HEK293 (cell line): Measurements from ENCODE around the gene NUAK1.

ENCODE experiments used
- CTCF ChIA-PET: fragments of 350-600 bp; formaldehyde crosslinking; extraction: SDS; loops from one replicate; lab custom pipeline; 2021; ENCODE audit warnings: antibody characterized with exemption; lab: Yijun Ruan, JAX
- POLR2A ChIA-PET: fragments of 300-600 bp; formaldehyde crosslinking; extraction: SDS; loops from one replicate; lab custom pipeline; 2020; ENCODE audit warnings: antibody characterized with exemption, inconsistent platforms; lab: Yijun Ruan, JAX
- H3K27ac ChIP-seq: fragments of 200-500 bp; sonication (Bioruptor generic); 2 replicates; pipeline ENCODE4 v1.5.1; 2014; ENCODE audit warnings: low read depth, low read length, control low read depth, inconsistent platforms; ENCODE audit errors: extremely low read depth
- H3K36me3 ChIP-seq, 2 experiments: fragments of 200-500 bp in 1 of 2; sonication (Bioruptor generic) in 1 of 2; 1 replicate in 1 of 2; 2 replicates in 1 of 2; pipeline ENCODE4 v1.5.1; 2014 to 2017; ENCODE audit warnings: inconsistent platforms in 2 of 2, low read length in 2 of 2; ENCODE audit not compliant: control insufficient read depth in 2 of 2, insufficient read depth in 1 of 2
- H3K4me1 ChIP-seq: fragments of 200-500 bp; sonication (Bioruptor generic); 2 replicates; pipeline ENCODE4 v1.5.1; 2014; ENCODE audit warnings: mild to moderate bottlenecking, low read length, inconsistent platforms; ENCODE audit not compliant: control insufficient read depth, insufficient read depth
- H3K4me3 ChIP-seq: 2 replicates; pipeline ENCODE4 v1.5.1; 2011; ENCODE audit warnings: low read depth, mild to moderate bottlenecking, control low read depth, low read length, moderate library complexity
- H3K9me3 ChIP-seq: fragments of 200-500 bp; sonication (Bioruptor generic); 2 replicates; pipeline ENCODE4 v1.5.1; 2014; ENCODE audit warnings: low read depth, low read length, inconsistent platforms; ENCODE audit not compliant: control insufficient read depth, insufficient read depth
- REPIN1 ChIP-seq: fragments of 450-650 bp; formaldehyde crosslinking; IDR thresholded peaks from 2 replicates; pipeline ENCODE4 v1.5.1; 2017; ENCODE audit warnings: missing biosample characterization, missing genetic modification characterization, low read depth
- ZFP3 ChIP-seq: fragments of 450-650 bp; formaldehyde crosslinking; IDR thresholded peaks from 2 replicates; pipeline ENCODE4 v1.5.1; 2016; ENCODE audit warnings: low read depth, missing biosample characterization, missing genetic modification characterization
- ZNF138 ChIP-seq: fragments of 450-650 bp; formaldehyde crosslinking; IDR thresholded peaks from 2 replicates; pipeline ENCODE4 v1.5.1; 2016; ENCODE audit warnings: missing biosample characterization, missing genetic modification characterization, borderline replicate concordance
- ZNF140 ChIP-seq: fragments of 450-650 bp; formaldehyde crosslinking; IDR thresholded peaks from 2 replicates; pipeline ENCODE4 v1.5.1; 2016; ENCODE audit warnings: missing biosample characterization, missing genetic modification characterization
- ZNF157 ChIP-seq: fragments of 450-650 bp; formaldehyde crosslinking; IDR thresholded peaks from 2 replicates; pipeline ENCODE4 v1.5.1; 2016; ENCODE audit warnings: missing biosample characterization, missing genetic modification characterization
- ZNF184 ChIP-seq: fragments of 450-650 bp; IDR thresholded peaks from 2 replicates; pipeline ENCODE4 v1.5.1; 2018; ENCODE audit warnings: missing biosample characterization, mild to moderate bottlenecking, missing genetic modification characterization
- ZNF19 ChIP-seq: fragments of 450-650 bp; formaldehyde crosslinking; IDR thresholded peaks from 2 replicates; pipeline ENCODE4; 2016; ENCODE audit warnings: missing biosample characterization, missing genetic modification characterization, low read depth
- ZNF239 ChIP-seq: fragments of 450-650 bp; formaldehyde crosslinking; IDR thresholded peaks from 2 replicates; pipeline ENCODE4 v1.5.1; 2016; ENCODE audit warnings: missing biosample characterization, missing genetic modification characterization
- ZNF26 ChIP-seq: fragments of 450-650 bp; formaldehyde crosslinking; IDR thresholded peaks from 2 replicates; pipeline ENCODE4 v1.5.1; 2016; ENCODE audit warnings: missing biosample characterization, missing genetic modification characterization
- ZNF341 ChIP-seq: fragments of 450-650 bp; formaldehyde crosslinking; IDR thresholded peaks from 2 replicates; pipeline ENCODE4; 2016; ENCODE audit warnings: low read depth, missing biosample characterization, missing genetic modification characterization
- ZNF544 ChIP-seq: fragments of 450-650 bp; formaldehyde crosslinking; IDR thresholded peaks from 2 replicates; pipeline ENCODE4 v1.5.0; 2017; ENCODE audit warnings: missing biosample characterization, missing genetic modification characterization
- ZNF596 ChIP-seq: fragments of 450-650 bp; IDR thresholded peaks from 2 replicates; pipeline ENCODE4 v1.5.0; 2018; ENCODE audit warnings: missing biosample characterization, mild to moderate bottlenecking, missing genetic modification characterization, moderate library complexity
- ZNF610 ChIP-seq: fragments of 450-650 bp; formaldehyde crosslinking; IDR thresholded peaks from 2 replicates; pipeline ENCODE4 v1.5.1; 2016; ENCODE audit warnings: missing biosample characterization, missing genetic modification characterization, borderline replicate concordance
- ZSCAN18 ChIP-seq: fragments of 450-650 bp; formaldehyde crosslinking; IDR thresholded peaks from 2 replicates; pipeline ENCODE4 v1.5.1; 2016; ENCODE audit warnings: missing biosample characterization, missing genetic modification characterization
- TF ChIP-seq, protein P1 (sequence below): fragments of 450-650 bp; formaldehyde crosslinking; IDR thresholded peaks from 2 replicates; pipeline ENCODE4 v1.5.1; 2016; ENCODE audit warnings: missing biosample characterization, missing genetic modification characterization
- TF ChIP-seq, protein P2 (sequence below): fragments of 450-650 bp; formaldehyde crosslinking; IDR thresholded peaks from 2 replicates; pipeline ENCODE4 v1.5.1; 2017; ENCODE audit warnings: missing biosample characterization, missing genetic modification characterization
- TF ChIP-seq, protein P3 (sequence below): fragments of 450-650 bp; formaldehyde crosslinking; IDR thresholded peaks from 2 replicates; pipeline ENCODE4 v1.5.1; 2016; ENCODE audit warnings: missing biosample characterization, missing genetic modification characterization, low read depth
- TF ChIP-seq, protein P4 (sequence below): fragments of 450-650 bp; formaldehyde crosslinking; IDR thresholded peaks from 2 replicates; pipeline ENCODE4 v1.5.1; 2016; ENCODE audit warnings: missing biosample characterization, missing genetic modification characterization, borderline replicate concordance

The NUAK1 gene

DNA sequence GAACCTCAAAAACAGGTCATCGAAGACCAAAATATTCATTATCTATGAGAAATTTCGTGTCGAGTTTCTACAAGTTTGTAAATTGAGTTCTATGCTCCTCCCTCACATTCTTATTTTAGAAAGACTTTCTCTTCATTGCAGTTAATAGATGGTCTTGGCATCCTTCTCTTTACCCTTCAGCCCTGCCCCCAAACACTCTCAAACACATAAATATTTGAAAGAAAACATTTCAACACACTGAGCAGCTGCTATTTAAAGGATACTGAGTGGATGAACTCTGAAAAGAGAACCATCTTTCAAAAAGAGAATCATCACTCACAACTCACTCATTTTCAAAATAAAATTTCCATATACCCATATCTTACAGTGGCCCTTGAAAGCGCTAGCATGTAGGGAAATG is 67.1 kb downstream of the NUAK1 start (continued):
- no peak for TF ChIP-seq ZSCAN18

GRCh38 chr12:106070611-106071010 is 68.1 kb downstream of the NUAK1 start:
- H3K36me3 ChIP-seq, result peaks cover 6 to 38% of the 10 kb centered on the region in 2 experiments; a peak in 2 of 3 replicates
- H3K9me3 ChIP-seq, result no peaks in the 10 kb centered on the region
- H3K27ac ChIP-seq, result no peak overlapping the region
- H3K4me1 ChIP-seq, result peaks cover 18% of the 10 kb centered on the region
- H3K4me3 ChIP-seq, result no peak overlapping the region
- no peak for TF ChIP-seq ZNF19 (tag by site-specific recombination)
- TF ChIP-seq REPIN1 (tag by site-specific recombination), result no peak
- TF ChIP-seq, protein P1, sequence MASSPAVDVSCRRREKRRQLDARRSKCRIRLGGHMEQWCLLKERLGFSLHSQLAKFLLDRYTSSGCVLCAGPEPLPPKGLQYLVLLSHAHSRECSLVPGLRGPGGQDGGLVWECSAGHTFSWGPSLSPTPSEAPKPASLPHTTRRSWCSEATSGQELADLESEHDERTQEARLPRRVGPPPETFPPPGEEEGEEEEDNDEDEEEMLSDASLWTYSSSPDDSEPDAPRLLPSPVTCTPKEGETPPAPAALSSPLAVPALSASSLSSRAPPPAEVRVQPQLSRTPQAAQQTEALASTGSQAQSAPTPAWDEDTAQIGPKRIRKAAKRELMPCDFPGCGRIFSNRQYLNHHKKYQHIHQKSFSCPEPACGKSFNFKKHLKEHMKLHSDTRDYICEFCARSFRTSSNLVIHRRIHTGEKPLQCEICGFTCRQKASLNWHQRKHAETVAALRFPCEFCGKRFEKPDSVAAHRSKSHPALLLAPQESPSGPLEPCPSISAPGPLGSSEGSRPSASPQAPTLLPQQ (tag by site-specific recombination), result no peak
- no peak for TF ChIP-seq ZNF610 (tag by site-specific recombination)
- TF ChIP-seq, protein P2, sequence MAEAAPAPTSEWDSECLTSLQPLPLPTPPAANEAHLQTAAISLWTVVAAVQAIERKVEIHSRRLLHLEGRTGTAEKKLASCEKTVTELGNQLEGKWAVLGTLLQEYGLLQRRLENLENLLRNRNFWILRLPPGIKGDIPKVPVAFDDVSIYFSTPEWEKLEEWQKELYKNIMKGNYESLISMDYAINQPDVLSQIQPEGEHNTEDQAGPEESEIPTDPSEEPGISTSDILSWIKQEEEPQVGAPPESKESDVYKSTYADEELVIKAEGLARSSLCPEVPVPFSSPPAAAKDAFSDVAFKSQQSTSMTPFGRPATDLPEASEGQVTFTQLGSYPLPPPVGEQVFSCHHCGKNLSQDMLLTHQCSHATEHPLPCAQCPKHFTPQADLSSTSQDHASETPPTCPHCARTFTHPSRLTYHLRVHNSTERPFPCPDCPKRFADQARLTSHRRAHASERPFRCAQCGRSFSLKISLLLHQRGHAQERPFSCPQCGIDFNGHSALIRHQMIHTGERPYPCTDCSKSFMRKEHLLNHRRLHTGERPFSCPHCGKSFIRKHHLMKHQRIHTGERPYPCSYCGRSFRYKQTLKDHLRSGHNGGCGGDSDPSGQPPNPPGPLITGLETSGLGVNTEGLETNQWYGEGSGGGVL (tag by site-specific recombination), result no peak
- TF ChIP-seq ZNF157 (tag by site-specific recombination), result no peak
- TF ChIP-seq ZNF239 (tag by site-specific recombination), result no peak
- TF ChIP-seq ZNF544, result no peak
- TF ChIP-seq ZNF138 (tag by site-specific recombination), result no peak
- TF ChIP-seq ZNF140 (tag by site-specific recombination), result no peak
- no peak for TF ChIP-seq ZNF184
- TF ChIP-seq ZNF341, result no peak
- TF ChIP-seq, protein P3, sequence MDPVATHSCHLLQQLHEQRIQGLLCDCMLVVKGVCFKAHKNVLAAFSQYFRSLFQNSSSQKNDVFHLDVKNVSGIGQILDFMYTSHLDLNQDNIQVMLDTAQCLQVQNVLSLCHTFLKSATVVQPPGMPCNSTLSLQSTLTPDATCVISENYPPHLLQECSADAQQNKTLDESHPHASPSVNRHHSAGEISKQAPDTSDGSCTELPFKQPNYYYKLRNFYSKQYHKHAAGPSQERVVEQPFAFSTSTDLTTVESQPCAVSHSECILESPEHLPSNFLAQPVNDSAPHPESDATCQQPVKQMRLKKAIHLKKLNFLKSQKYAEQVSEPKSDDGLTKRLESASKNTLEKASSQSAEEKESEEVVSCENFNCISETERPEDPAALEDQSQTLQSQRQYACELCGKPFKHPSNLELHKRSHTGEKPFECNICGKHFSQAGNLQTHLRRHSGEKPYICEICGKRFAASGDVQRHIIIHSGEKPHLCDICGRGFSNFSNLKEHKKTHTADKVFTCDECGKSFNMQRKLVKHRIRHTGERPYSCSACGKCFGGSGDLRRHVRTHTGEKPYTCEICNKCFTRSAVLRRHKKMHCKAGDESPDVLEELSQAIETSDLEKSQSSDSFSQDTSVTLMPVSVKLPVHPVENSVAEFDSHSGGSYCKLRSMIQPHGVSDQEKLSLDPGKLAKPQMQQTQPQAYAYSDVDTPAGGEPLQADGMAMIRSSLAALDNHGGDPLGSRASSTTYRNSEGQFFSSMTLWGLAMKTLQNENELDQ (tag by site-specific recombination), result no peak
- ChIA-PET CTCF (interaction anchor here (1.0 kb wide), 1 partner anchor 66 kb away, joined by 3 read pairs; no protein-coding TSS in a partner anchor), POLR2A (no interaction called here)

- Histone ChIP-seq H3K36me3 (peaks cover 6 to 38% of the 10 kb centered on the region in 2 experiments; a peak in 2 of 3 replicates), H3K27ac (no peak overlapping the region), H3K4me1 (peaks cover 13% of the 10 kb centered on the region), H3K9me3 (no peaks in the 10 kb centered on the region), H3K4me3 (no peak overlapping the region)
- CTCF ChIA-PET, result interaction anchor here (0.7 kb wide), 1 partner anchor 10 kb away, joined by 3 read pairs; no protein-coding TSS in a partner anchor
- POLR2A ChIA-PET, result no interaction called here
- no peak for TF ChIP-seq ZNF26
- no peak for TF ChIP-seq ZFP3 (tag by site-specific recombination)
- TF ChIP-seq ZNF157 (tag by site-specific recombination), result no peak
- no peak for TF ChIP-seq ZNF596
- TF ChIP-seq, protein P4, sequence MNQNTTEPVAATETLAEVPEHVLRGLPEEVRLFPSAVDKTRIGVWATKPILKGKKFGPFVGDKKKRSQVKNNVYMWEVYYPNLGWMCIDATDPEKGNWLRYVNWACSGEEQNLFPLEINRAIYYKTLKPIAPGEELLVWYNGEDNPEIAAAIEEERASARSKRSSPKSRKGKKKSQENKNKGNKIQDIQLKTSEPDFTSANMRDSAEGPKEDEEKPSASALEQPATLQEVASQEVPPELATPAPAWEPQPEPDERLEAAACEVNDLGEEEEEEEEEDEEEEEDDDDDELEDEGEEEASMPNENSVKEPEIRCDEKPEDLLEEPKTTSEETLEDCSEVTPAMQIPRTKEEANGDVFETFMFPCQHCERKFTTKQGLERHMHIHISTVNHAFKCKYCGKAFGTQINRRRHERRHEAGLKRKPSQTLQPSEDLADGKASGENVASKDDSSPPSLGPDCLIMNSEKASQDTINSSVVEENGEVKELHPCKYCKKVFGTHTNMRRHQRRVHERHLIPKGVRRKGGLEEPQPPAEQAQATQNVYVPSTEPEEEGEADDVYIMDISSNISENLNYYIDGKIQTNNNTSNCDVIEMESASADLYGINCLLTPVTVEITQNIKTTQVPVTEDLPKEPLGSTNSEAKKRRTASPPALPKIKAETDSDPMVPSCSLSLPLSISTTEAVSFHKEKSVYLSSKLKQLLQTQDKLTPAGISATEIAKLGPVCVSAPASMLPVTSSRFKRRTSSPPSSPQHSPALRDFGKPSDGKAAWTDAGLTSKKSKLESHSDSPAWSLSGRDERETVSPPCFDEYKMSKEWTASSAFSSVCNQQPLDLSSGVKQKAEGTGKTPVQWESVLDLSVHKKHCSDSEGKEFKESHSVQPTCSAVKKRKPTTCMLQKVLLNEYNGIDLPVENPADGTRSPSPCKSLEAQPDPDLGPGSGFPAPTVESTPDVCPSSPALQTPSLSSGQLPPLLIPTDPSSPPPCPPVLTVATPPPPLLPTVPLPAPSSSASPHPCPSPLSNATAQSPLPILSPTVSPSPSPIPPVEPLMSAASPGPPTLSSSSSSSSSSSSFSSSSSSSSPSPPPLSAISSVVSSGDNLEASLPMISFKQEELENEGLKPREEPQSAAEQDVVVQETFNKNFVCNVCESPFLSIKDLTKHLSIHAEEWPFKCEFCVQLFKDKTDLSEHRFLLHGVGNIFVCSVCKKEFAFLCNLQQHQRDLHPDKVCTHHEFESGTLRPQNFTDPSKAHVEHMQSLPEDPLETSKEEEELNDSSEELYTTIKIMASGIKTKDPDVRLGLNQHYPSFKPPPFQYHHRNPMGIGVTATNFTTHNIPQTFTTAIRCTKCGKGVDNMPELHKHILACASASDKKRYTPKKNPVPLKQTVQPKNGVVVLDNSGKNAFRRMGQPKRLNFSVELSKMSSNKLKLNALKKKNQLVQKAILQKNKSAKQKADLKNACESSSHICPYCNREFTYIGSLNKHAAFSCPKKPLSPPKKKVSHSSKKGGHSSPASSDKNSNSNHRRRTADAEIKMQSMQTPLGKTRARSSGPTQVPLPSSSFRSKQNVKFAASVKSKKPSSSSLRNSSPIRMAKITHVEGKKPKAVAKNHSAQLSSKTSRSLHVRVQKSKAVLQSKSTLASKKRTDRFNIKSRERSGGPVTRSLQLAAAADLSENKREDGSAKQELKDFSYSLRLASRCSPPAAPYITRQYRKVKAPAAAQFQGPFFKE (tag by site-specific recombination), result no peak
Observed at GRCh38 chr12:106070147-106070546, 68.6 kb downstream of the NUAK1 start.
